HG03571 (cell line): ENCODE measurements around the gene MRPL46.
A peak's percentile ranks its signal among the peaks of the same experiment; 100 is the strongest.

Experiments
- ATAC-seq: cut with Tn5 transposase; IDR thresholded peaks from one replicate; pipeline ENCODE4 v1.9.1; 2021; ENCODE audit not compliant: unreplicated experiment

The MRPL46 gene

DNA sequence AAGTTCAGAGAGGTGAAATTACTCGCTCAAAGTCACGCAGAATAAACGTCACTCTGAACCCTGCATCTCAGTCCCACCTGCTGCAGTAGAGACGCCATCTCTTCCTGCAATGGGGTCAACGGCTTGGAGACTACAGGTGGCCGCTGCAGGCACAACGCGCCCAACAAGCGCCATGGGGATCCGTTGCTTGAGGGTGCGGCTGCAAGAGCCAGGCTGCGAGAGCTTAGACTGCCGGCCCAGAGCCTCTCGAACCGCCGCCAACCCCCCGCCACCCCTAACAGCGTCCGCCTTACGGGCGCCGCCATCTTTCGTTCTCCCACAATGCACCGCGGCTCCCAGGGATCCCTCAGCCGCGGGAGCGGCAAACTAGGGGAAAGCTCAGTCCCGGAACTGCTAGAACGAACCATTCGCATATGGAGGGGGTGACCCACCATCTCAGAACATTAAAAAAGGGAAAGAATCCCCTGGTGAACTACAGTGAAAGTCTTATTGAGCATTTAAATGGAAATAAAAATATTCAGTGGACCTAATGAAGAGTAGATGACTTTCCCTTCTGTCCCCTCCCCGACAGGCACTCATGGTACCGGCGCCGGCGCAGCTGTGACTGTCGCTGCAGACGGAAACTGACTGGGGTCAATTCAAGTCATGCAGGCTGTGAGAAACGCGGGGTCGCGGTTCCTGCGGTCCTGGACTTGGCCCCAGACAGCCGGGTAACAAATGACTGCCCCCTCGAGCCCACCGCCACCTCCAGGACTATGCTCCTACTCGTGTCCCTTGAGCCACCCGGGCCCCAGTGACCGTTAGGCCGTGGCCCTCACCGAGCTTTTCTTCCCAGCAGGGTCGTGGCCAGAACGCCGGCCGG is at the start of gene MRPL46, which contains the start of gene MRPS11:
MRPL46 (minus strand) TSS at position 316 of the 862 bp plus-strand sequence; CDS start at position 305, 11 bp downstream.
MRPS11 (plus strand) TSS at position 636 of the 862 bp plus-strand sequence; CDS start at position 646, 10 bp downstream.
- peak; percentile 87 for ATAC-seq

DNA sequence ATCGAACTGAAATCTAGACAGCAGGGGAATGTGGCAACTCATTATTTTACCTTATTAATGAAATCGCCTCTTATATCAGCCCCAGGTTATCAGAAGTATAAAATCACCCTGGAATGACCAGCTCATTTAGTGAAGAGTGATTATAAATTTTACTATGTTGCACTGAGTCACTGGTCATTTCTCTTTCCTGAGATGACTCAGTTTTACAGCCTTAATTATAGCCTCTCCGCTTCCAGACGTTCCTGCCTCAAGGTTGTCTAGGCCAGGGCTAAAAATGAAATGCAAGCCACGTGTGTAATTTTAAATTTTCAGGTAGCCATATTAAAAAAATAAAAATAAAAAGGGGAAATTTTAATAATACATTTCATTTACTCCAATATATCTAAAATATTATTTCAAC is 46.0 kb upstream of the MRPL46 start:
- ATAC-seq, result no peak

DNA sequence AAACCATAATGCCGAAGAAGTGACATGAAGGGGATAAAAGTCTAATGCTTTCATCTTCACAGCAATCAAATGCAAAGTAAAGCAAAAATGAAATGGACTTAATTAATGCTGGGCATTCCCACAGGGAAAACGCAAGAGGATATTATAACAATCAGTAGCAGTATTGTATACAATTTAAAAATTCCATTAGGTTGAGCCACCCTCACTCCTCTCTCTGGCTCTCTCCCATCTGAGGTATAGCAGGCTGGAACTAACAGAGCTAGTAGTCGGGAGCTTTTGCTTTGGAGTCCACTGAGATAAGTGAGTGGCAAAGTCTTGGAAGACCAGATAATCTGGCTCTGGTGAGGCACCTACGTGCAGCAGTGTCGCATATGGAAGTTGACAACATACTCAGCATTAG is 45.4 kb upstream of the MRPL46 start:
- no peak for ATAC-seq

DNA sequence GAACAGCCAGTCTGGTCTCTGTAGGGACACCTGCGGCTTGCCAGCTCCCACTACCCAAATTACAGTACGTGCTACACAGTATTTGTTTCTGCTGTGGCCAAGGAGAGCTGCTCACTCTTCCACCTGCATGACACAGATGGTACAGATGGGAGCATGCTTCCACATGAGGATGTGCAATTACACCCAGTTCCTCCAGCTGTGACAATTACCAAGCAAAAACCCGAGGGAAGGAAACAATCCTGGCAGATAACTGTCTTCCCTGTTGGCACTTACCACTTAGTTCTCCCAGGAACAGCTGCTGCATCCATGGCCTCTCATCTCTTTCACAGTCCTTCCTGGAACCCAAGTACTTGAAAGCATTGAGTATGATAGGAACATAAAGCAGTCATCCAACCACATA is 44.9 kb upstream of the MRPL46 start:
- ATAC-seq, result no peak

DNA sequence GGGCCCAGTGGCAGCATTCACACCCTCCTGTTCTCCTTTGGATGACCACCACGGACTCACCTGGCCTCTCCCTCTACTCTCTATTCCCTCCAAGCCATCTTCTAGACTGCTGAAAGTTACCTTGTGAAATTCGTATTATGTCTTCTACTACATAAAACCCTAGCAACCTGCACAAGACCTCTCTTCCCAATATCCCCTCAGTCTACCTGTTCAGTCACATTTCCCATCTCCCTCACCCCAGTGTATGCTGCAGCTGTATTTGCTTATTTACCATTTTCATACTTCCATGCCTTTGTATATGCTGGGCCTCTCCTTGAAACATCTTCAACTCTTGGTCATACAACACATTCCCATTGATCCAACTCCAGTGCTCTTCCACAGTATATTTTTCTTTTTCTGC is 44.0 kb upstream of the MRPL46 start:
- no peak for ATAC-seq

DNA sequence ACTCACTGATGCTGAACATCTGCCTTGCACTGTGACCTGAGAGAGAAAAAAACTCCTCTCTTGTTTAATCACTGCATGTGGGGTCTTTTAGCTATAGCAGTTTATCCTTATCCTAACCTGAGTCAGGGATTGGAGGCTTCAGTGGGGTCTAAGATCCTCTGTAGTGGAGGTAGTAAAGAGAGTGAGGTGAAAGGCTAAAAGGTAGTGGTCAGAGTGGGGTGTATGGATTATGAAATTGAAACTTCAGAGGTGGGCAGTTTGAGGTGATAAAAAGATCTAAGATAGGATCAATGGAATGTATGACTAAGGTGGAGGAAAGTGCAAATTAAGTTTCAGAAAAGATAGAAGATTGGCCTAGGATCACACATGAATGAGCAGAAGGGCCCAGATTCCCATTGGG is 42.8 kb upstream of the MRPL46 start:
- ATAC-seq, result no peak

DNA sequence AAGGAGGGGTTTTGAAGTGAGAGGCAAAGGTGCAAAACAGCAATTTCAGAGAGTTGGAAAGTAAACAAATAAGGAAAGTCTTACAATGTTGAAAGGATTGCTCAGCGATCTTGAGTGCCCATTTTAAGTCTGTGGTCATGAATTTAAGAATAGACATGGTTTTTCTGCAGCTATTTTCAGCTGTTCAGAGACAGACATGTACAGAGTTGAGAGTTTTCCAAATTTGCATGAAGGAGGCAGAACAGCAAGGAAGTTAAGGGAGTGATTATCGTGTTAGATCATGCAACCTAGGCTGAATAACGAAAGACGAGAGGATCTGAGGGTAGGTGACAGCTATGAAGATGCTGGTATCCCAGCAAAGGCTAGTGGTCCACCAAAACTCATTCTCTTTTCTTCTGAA is 42.1 kb upstream of the MRPL46 start:
- no peak for ATAC-seq

DNA sequence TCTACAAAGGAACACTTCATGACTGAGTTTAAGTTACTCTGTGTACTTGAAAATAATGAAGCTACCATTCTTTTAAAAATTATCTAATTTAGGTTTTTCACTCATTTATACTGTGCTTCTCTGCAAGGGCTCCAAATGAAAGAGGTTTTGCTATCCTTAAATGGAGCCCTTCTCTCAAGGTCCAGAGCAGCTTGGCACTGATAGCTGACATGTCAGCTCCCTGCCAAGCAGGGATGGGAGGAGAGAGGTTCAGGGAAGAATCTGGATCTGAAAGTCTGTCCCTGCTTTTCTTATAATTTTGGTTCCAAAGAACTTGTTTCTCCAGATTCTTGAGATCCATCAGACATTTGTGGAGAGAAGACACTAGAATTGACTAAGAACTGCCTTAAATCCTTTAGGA is 39.4 kb upstream of the MRPL46 start:
- no peak for ATAC-seq

DNA sequence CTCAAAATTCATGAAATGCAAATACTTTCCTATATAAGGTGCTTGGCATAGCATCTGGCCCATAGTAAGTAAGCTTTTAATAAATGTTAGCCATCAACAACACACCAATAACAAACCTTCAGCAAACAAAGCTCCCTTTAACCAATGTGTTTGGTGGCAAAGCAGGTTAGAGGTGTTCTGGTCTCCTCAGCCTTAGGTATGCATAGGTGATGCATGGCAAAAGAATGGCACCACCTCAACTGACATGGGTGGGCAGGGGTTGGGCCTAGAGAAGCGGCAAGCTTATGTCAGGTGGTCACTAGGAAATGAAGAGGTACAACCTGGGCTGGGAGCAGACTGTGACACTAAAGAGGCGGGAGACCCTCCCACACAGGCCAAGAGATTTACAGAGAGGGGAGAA is 38.5 kb upstream of the MRPL46 start:
- no peak for ATAC-seq

DNA sequence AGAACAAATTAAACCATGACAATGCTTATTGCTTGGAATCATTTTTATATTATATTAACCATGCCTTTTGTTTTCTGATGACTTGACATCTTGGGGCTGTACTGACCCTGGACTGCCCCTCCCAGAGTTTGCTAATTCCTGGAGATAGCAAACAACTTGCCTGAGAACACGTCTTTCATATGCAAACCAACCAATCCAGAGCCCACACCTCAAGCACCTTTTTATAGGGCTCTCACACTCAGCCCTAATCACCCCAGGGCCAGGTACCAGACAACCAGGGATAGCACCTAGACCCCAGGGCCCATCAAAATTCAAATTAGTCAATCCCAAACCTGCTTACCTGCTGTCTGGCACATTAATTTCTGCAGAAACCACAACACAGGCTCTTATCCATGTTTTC is 37.3 kb upstream of the MRPL46 start:
- ATAC-seq, result no peak

DNA sequence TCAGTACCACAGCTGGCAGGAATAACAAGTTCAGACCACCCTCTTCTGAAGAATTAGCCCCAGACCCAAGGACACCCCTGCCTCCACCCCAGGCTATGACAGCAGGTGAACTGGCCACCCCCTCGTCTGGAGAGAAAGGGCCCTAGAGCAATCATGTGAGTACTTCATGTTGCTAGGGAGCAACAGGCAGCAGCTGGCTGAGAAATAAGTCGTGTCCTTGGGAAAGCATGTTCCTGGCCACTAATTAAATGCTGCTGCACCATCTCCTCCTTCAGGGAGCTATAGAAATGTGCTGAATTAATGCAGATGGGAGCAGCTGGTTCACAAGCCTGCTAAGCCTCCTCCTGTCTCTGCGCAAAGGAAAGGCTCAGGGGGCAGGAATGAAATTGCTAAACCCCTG is 31.8 kb upstream of the MRPL46 start:
- no peak for ATAC-seq

DNA sequence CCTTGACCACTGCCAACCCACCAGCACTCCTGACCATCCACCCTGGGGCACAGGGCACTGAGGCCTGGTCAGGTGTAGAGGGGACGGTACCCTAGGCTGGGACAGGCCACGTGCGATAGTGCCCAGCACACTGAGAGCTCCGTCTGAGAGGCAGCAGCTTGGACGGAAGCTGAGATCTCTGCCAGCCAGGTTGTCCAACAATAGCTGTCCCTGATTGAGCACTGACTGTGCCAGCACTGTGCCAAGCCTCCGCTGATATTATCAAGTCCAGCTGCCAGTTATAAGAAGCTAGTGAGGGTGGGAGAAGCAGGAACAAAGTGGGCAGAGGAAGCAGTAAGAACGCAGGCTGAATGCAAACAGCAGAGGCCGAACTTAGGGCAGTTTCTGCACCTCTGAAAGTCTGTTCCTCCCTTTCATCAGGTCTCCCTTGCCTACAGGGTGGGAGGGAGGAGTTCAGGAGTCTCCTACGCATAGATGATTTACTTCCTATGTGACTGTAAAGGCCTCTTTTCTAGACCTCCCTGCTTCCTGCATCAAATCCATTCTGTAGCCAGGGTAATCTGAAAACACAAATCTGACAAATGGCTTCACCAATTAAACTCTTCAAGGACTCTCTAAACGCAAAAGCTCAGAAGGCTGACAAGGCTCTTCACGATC is 30.0 kb upstream of the MRPL46 start:
- no peak for ATAC-seq

DNA sequence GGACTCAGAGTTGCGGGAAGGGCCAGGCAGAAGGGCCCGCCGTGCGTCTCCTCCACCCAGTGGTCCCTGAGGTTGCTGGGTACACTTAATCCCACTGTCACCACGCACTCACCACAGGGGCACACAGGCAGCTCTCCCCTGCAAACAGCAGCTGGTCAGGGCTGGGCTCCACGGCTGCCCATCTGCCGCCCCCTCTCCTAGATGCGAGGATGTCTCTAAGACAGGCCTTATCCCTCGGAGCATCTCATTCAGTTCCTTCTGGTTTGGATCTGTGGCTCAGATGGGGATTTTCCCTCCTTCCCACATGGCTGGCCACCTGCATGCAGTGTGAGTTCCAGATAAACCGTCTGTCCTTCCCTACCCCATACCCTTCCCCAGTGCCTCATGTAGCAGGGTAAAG is 26.7 kb upstream of the MRPL46 start:
- no peak for ATAC-seq

DNA sequence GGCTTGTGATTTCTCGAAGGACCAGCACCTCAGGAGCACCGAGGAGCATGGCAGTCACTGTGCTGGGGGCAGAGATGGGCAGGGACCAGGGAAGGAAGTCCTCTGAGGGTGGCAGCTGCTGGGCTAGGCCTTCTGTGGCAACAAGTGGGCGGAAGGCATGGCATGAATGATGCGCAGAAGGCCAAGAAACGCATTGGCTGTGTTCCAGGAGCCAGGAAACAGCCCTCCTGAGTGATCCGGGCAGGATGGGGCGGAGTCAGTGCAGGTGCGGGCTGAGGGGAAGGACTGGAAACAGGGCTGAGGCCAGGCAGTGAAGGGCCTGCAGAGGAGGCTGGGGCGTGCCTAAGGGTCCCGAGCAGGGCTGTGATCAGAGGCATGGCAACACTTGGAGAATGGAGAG is 24.0 kb upstream of the MRPL46 start:
- no peak for ATAC-seq

DNA sequence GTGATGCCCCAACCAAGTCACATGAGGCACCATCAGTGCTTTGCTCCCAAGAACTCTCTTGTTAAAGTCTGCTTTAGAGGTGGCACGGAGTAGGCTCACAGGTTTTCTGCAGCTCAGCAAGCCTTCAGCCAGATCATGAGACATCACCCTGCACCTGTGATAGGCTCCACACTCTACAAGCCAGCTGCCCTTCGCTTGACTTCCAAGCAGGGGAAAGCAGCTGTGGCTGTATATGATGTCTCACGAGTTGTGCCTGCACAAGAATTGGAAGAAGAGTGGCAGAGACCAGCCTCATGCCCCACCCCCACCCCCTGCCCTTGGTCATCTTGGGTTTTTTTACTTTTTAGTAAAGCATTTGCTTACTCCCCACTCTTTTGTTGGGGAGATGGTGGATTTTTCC is 22.8 kb upstream of the MRPL46 start:
- no peak for ATAC-seq

DNA sequence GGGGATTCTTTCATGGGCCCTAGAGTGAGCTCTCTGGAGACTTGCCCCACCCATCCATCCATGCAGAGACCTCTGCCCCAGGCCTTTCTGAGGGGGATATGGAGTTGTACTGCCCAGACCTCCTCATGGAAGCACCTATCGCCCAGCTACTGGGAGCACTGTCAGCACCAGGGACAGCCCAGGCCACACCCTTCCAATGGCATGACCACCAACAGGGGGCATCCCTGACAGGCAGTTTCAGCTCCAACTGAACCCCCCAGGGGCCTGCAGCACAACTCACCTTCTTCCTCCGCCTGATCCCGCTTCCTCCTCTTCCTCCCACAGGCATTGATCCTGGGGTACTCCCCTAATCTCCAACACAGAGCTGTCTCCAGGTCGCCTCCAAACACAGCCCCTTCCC is 22.1 kb upstream of the MRPL46 start:
- ATAC-seq, result no peak

DNA sequence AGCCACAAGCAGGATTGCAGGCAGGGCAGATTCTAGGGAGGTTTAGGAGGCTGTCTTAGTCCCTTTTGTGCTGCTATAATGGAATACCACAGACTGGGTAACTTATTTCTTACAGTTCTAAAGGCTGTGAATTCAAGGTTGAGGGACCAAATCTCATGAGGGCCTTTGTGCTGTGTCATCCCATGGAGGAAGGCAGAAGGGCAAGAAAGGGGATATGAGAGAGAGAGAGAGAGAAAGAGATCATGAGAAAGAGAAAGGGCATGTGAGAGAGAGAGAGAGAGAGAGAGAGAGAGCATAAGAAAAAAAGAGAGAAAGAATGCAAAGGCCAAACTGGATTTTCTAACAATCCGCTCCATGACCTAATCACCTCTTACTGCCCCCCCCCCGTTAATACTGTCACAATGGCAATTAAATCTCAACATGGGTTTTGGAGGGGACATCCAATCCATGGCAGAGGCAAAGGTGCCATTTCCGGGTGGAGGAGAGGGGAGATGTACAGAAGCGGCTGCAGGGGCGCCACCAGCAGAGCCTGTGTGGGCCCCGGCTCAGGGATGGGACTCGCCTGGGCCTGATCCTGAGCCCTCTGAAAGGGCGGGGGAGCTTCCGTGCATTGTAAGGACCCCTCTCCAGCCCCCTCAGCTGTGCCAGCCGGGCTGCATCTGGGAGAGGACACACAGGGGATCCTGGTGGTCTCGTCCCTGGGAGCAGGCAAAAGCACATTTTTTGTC is 20.8 kb upstream of the MRPL46 start:
- no peak for ATAC-seq

DNA sequence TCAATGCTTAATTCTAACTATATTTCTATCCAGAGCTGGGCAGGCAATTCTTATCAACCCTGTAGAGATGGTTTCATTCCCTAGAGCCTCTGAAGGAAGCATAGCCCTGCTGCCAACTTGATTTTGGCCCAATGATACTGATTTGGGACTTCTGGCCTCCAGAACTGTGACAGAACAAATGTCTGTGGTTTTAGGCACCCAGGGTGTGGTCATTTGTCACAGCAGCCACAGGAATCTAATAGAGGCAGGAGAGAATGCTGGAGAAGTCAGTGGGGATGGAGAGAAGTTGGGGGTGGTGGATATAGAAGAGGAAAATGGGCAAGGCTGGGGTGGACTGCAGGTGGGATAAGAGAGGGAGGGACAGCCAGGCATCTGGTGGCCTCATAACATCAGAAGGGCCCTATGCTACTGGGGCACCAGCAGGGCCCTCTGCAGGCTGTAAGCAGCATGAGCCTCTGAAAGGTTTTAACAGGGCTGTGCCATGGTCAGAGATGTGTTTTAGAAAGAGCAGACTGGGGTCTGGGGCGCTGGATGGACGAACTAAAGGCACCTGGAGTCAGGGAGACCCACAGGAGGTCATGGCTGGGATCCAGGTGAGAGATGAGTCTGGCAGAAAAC is 20.1 kb upstream of the MRPL46 start:
- no peak for ATAC-seq

DNA sequence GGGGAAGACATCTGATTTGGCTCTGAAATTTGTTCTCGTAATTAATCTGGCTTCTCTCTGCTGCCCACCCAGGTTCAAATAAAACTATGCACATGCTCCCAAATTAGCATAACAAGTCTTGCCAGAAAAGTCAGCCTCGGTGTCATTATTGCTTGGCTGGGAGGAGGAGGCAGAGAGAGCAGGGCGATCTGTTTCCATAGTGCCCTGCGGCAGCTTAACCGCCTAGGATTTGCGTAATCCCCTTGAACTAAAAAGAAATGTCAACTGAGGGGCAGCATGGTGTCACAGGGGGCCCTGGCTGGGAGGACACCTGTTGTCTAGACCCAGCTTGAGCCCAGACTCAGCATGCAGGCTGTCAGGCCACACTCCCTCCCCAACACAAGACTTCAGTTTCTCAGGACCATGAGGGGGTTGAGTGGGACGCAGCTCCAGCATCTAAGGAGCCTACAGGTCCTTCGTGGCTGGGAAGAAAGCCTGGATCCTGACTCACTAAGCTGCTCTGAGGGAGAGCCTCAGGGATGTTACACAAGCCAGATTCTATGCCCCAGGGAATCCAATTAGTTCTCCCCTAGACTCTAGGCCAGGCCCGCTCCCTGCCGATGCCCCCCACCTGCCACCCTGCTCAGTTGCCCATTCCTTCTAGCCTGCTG is 17.6 kb upstream of the MRPL46 start:
- ATAC-seq, result no peak

DNA sequence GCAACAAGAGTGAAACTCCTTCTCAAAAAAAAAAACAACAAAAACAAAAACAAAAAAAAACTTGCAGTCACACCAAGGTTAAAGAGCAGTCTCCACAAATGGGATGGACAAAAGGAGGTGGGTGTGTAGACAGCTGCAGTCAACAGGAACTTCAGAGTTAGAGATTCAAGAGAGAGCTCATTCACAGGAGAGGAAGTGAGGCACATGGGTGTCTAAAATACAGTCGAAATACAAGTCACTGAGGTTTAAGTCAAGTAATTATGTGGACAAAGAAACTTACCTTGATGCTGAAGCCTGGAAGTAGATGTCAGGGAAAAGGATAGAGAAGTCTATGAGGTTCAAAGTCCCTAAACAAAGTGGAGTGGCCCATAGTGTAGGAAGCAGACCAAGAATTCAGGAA is 15.1 kb upstream of the MRPL46 start:
- no peak for ATAC-seq

DNA sequence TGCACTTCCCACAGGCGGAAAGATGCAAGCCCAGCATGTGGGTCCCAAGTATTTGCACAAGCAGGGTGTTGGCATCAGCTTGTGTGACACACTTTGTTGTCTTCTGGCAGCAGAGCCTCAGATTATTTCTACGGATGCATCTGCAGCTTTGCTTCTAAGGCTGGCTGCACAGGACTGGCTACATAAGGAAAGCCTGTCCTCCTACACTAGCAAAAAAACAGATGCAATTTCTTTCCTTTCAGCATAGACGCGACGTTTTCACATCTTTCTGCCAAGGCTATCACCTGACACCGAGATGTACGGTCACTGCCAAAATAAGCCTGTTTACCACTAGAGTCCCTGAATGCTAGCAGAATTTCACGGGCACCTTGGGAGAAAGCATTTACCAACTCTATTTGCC is 13.8 kb upstream of the MRPL46 start:
- no peak for ATAC-seq
